ENCODE data around the gene ARMH1. TPM values are rescaled to one million over a fixed set of nuclear protein-coding genes. Genes with fewer than 3 reads are reported as not detected.
"Not testable (repeated sequence)": the region's sequence is repeated elsewhere in the genome, so short reads cannot be mapped to it uniquely, and the experiment has no call there.

ARMH1 gene
- total and polyA plus RNA-seq, 4 experiments from 2014 or later, result 26.0 to 74.5 (median 47.2) TPM

- Mint-ChIP-seq H3K4me3 (peak overlapping the region; percentile 92 to 98 (median 95)), H3K4me1 (peaks cover 5 to 26% (median 15%) of the 10 kb centered on the region in 4 donors), H3K27ac (peak overlapping the region in 6 of 7 donors; percentile 95 to 97 (median 96)), H3K9me3 (no peaks in the 10 kb centered on the region), H3K36me3 (peaks cover 0 to 2% of the 10 kb centered on the region in 2 donors), H3K27me3 (no peaks in the 10 kb centered on the region)
- H3K27ac ChIP-seq (ENCODE audit: low read depth, low read length), result peak overlapping the region; percentile 79
- intact Hi-C loops (cut with micrococcal nuclease), result no loop called here
- H3K36me3 ChIP-seq (ENCODE audit: insufficient read depth, low read length), result no peaks in the 10 kb centered on the region
- H3K9me3 ChIP-seq (ENCODE audit: control insufficient read depth in 1 of 2, low read length in 2 of 2), result no peaks in the 10 kb centered on the region
- H3K27me3 ChIP-seq (ENCODE audit: insufficient read depth, low read length), result no peaks in the 10 kb centered on the region
- CTCF ChIA-PET (ENCODE audit: partially characterized antibody), result interaction anchor here (1.3 to 2.2 kb wide), 3 partner anchors 9 to 25 kb away, joined by 3 to 11 read pairs (median 10); partner anchors contain the start of gene RNU5D-1
- peak overlapping the region; percentile 78 to 82 for H3K4me3 ChIP-seq (ENCODE audit: low read length in 2 of 2)
- DNase-seq, result no peak
- H3K4me1 ChIP-seq (ENCODE audit: insufficient read depth, low read length), result peaks cover 15% of the 10 kb centered on the region
- POLR2A ChIA-PET (ENCODE audit: partially characterized antibody), result interaction anchor here (1.9 to 2.4 kb wide), 4 partner anchors 10 to 60 kb away, joined by 6 to 25 read pairs (median 11); partner anchors contain the start of genes PLK3, RNU5D-1 and RPS8
Observed at GRCh38 chr1:44740179-44740617, 65.7 kb downstream of the ARMH1 start.

GRCh38 chr1:44743211-44743610 lies 68.7 kb downstream of the ARMH1 start:
- Mint-ChIP-seq H3K4me1 (peaks cover 9 to 32% (median 16%) of the 10 kb centered on the region in 4 donors), H3K27ac (peak overlapping the region in 1 of 7 donors; percentile 40), H3K4me3 (peak overlapping the region in 1 of 8 donors; percentile 18), H3K9me3 (no peaks in the 10 kb centered on the region), H3K27me3 (no peaks in the 10 kb centered on the region), H3K36me3 (peaks cover 0 to 2% of the 10 kb centered on the region in 2 donors)
- POLR2A ChIA-PET (ENCODE audit: partially characterized antibody), result interaction anchor here (0.6 to 2.1 kb wide), 4 partner anchors 12 to 36 kb away, joined by 3 to 8 read pairs (median 4); partner anchors contain the start of genes RNU5D-1 and RPS8
- H3K36me3 ChIP-seq (ENCODE audit: insufficient read depth, low read length), result no peaks in the 10 kb centered on the region
- no peaks in the 10 kb centered on the region for H3K27me3 ChIP-seq (ENCODE audit: insufficient read depth, low read length)
- intact Hi-C loops (cut with micrococcal nuclease), result no loop called here
- DNase-seq, result no peak
- H3K4me1 ChIP-seq (ENCODE audit: insufficient read depth, low read length), result peaks cover 21% of the 10 kb centered on the region
- no peak overlapping the region for H3K27ac ChIP-seq (ENCODE audit: low read depth, low read length)
- no peak overlapping the region for H3K4me3 ChIP-seq (ENCODE audit: low read length in 2 of 2)
- no peaks in the 10 kb centered on the region for H3K9me3 ChIP-seq (ENCODE audit: control insufficient read depth in 1 of 2, low read length in 2 of 2)
- CTCF ChIA-PET (ENCODE audit: partially characterized antibody), result interaction anchor here (0.5 to 4.9 kb wide), 5 partner anchors 12 to 566 kb away, joined by 3 to 20 read pairs (median 5); partner anchors contain the start of gene RNU5D-1

- no peak overlapping the region for H3K27ac ChIP-seq (ENCODE audit: low read depth, low read length)
- POLR2A ChIA-PET (ENCODE audit: partially characterized antibody), result interaction anchor here (0.6 to 2.1 kb wide), 3 partner anchors 16 to 238 kb away, joined by 3 to 8 read pairs (median 3); partner anchors contain the start of gene RNU5D-1
- H3K9me3 ChIP-seq (ENCODE audit: control insufficient read depth in 1 of 2, low read length in 2 of 2), result no peaks in the 10 kb centered on the region
- no peaks in the 10 kb centered on the region for H3K27me3 ChIP-seq (ENCODE audit: insufficient read depth, low read length)
- intact Hi-C loops (cut with micrococcal nuclease), result no loop called here
- H3K9me3 Mint-ChIP-seq, result no peaks in the 10 kb centered on the region
- no peak overlapping the region for H3K4me3 ChIP-seq (ENCODE audit: low read length in 2 of 2)
- H3K36me3 Mint-ChIP-seq, result no peaks in the 10 kb centered on the region
- no peaks in the 10 kb centered on the region for H3K27me3 Mint-ChIP-seq
- no peak overlapping the region for H3K4me3 Mint-ChIP-seq
- H3K4me1 ChIP-seq (ENCODE audit: insufficient read depth, low read length), result peaks cover 6% of the 10 kb centered on the region
- DNase-seq, result no peak
- peaks cover 0 to 10% (median 4%) of the 10 kb centered on the region in 4 donors for H3K4me1 Mint-ChIP-seq
- peak overlapping the region in 2 of 7 donors; percentile 26 to 57 for H3K27ac Mint-ChIP-seq
- CTCF ChIA-PET (ENCODE audit: partially characterized antibody), result interaction anchor here (1.1 to 4.9 kb wide), 3 partner anchors 16 to 38 kb away, joined by 3 to 20 read pairs (median 4); partner anchors contain the start of gene RNU5D-1
- H3K36me3 ChIP-seq (ENCODE audit: insufficient read depth, low read length), result no peaks in the 10 kb centered on the region
Observed at GRCh38 chr1:44747878-44748277, 73.4 kb downstream of the ARMH1 start.

DNA sequence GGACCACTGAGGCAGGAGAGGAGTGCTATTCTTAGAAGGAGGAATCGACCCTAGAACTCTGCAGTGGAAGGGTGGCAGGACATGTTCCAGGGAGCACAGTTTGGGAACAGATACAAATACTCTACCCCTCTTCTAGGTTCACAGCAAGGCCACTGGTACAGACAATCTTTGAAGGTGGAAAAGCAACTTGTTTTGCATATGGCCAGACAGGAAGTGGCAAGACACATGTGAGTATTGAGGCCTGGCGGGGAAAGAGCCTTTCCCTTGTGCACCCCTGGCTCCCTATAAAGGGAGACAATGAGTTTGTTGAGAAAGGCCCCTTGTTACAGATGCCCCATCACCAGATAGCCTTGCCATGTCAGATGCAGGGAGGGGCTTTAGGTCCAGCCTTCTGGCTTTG lies 82.9 kb downstream of the ARMH1 start:
- Mint-ChIP-seq H3K4me1 (peaks cover 0 to 4% (median 2%) of the 10 kb centered on the region in 4 donors), H3K4me3 (no peak overlapping the region), H3K36me3 (no peaks in the 10 kb centered on the region), H3K9me3 (no peaks in the 10 kb centered on the region), H3K27ac (peak overlapping the region in 1 of 7 donors; percentile 12), H3K27me3 (no peaks in the 10 kb centered on the region)
- Histone ChIP-seq H3K4me3 (ENCODE audit: low read length in 2 of 2) (no peak overlapping the region), H3K36me3 (ENCODE audit: insufficient read depth, low read length) (no peaks in the 10 kb centered on the region), H3K27ac (ENCODE audit: low read depth, low read length) (no peak overlapping the region), H3K27me3 (ENCODE audit: insufficient read depth, low read length) (no peaks in the 10 kb centered on the region), H3K4me1 (ENCODE audit: insufficient read depth, low read length) (no peaks in the 10 kb centered on the region), H3K9me3 (ENCODE audit: control insufficient read depth in 1 of 2, low read length in 2 of 2) (no peaks in the 10 kb centered on the region)
- ChIA-PET CTCF (ENCODE audit: partially characterized antibody) (no interaction called here), POLR2A (ENCODE audit: partially characterized antibody) (no interaction called here)
- intact Hi-C loops (cut with micrococcal nuclease), result no loop called here
- no peak for DNase-seq

DNA sequence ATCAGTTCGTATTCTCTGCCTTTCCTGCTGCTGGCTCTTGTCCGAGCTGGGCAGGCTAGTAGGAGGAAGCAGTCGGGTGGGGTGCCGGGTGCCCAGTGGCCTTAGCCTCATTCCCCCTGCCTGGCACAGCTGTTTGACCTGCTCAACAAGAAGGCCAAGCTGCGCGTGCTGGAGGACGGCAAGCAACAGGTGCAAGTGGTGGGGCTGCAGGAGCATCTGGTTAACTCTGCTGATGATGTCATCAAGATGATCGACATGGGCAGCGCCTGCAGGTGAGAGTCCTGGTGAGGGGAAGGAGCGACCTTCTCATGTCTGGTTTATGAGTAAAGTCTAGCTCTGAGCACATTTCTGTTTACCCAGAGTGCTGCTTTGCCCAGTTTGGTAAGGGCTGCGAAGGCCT lies 84.6 kb downstream of the ARMH1 start:
- no peaks in the 10 kb centered on the region for H3K9me3 Mint-ChIP-seq
- intact Hi-C loops (cut with micrococcal nuclease), result no loop called here
- no peaks in the 10 kb centered on the region for H3K4me1 ChIP-seq (ENCODE audit: insufficient read depth, low read length)
- no peaks in the 10 kb centered on the region for H3K36me3 Mint-ChIP-seq
- H3K4me3 ChIP-seq (ENCODE audit: low read length in 2 of 2), result no peak overlapping the region
- no peaks in the 10 kb centered on the region for H3K36me3 ChIP-seq (ENCODE audit: insufficient read depth, low read length)
- no peak overlapping the region for H3K4me3 Mint-ChIP-seq
- no peaks in the 10 kb centered on the region for H3K9me3 ChIP-seq (ENCODE audit: control insufficient read depth in 1 of 2, low read length in 2 of 2)
- ChIA-PET POLR2A (ENCODE audit: partially characterized antibody) (interaction anchor here (1.1 to 1.3 kb wide), 2 partner anchors 16 to 17 kb away, joined by 3 to 4 read pairs; partner anchors contain the start of gene RPS8), CTCF (ENCODE audit: partially characterized antibody) (interaction anchor here (0.7 kb wide), 1 partner anchor 9 kb away, joined by 3 read pairs; no protein-coding TSS in a partner anchor)
- no peaks in the 10 kb centered on the region for H3K27me3 ChIP-seq (ENCODE audit: insufficient read depth, low read length)
- DNase-seq, result no peak
- no peak overlapping the region for H3K27ac ChIP-seq (ENCODE audit: low read depth, low read length)
- H3K27ac Mint-ChIP-seq, result no peak overlapping the region
- H3K4me1 Mint-ChIP-seq, result peaks cover 0 to 4% (median 2%) of the 10 kb centered on the region in 4 donors
- H3K27me3 Mint-ChIP-seq, result no peaks in the 10 kb centered on the region

DNA sequence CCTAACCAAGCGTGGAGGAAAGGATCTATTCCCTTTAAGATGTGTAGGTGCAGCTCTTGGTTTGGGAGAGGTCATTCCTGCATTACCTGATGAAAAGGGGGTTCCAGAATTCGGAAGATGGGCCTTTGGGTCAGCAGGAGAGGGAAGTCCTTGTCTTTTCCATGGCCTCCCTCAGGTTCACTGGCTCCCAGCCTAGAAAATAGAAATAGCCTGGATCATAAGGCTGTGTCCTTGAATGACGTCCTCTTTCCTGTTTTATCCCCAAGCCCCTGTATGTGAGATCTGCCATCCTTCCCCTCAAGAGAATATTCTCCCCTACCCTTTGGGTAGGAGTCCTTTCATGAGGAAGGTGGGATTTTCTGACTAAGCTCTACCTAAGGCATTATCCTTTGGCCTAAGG lies 86.4 kb downstream of the ARMH1 start:
- CTCF ChIA-PET (ENCODE audit: partially characterized antibody), result no interaction called here
- H3K4me3 ChIP-seq (ENCODE audit: low read length in 2 of 2), result no peak overlapping the region
- Mint-ChIP-seq H3K27ac (no peak overlapping the region), H3K36me3 (no peaks in the 10 kb centered on the region), H3K27me3 (no peaks in the 10 kb centered on the region), H3K4me3 (no peak overlapping the region), H3K9me3 (no peaks in the 10 kb centered on the region), H3K4me1 (peaks cover 0 to 4% (median 2%) of the 10 kb centered on the region in 4 donors)
- POLR2A ChIA-PET (ENCODE audit: partially characterized antibody), result interaction anchor here (0.8 to 1.4 kb wide), 3 partner anchors 11 to 30 kb away, joined by 3 to 7 read pairs (median 3); partner anchors contain the start of gene RPS8
- H3K4me1 ChIP-seq (ENCODE audit: insufficient read depth, low read length), result no peaks in the 10 kb centered on the region
- H3K9me3 ChIP-seq (ENCODE audit: control insufficient read depth in 1 of 2, low read length in 2 of 2), result no peaks in the 10 kb centered on the region
- no peaks in the 10 kb centered on the region for H3K27me3 ChIP-seq (ENCODE audit: insufficient read depth, low read length)
- no peak for DNase-seq
- no peak overlapping the region for H3K27ac ChIP-seq (ENCODE audit: low read depth, low read length)
- no peaks in the 10 kb centered on the region for H3K36me3 ChIP-seq (ENCODE audit: insufficient read depth, low read length)
- intact Hi-C loops (cut with micrococcal nuclease), result no loop called here

- intact Hi-C loops (cut with micrococcal nuclease); H3K36me3 ChIP-seq (ENCODE audit: insufficient read depth, low read length); H3K4me3 ChIP-seq (ENCODE audit: low read length in 2 of 2); H3K4me3 Mint-ChIP-seq; H3K9me3 ChIP-seq (ENCODE audit: control insufficient read depth in 1 of 2, low read length in 2 of 2); H3K4me1 Mint-ChIP-seq; H3K36me3 Mint-ChIP-seq; DNase-seq; H3K27ac ChIP-seq (ENCODE audit: low read depth, low read length); H3K4me1 ChIP-seq (ENCODE audit: insufficient read depth, low read length); H3K9me3 Mint-ChIP-seq; H3K27me3 Mint-ChIP-seq; H3K27me3 ChIP-seq (ENCODE audit: insufficient read depth, low read length): not testable (repeated sequence)
- H3K27ac Mint-ChIP-seq, result peak overlapping the region in 1 of 7 donors; percentile 52
- CTCF ChIA-PET (ENCODE audit: partially characterized antibody), result interaction anchor here (1.1 kb wide), 1 partner anchor 67 kb away, joined by 3 read pairs; no protein-coding TSS in a partner anchor
- POLR2A ChIA-PET (ENCODE audit: partially characterized antibody), result interaction anchor here (1.0 to 2.8 kb wide), 4 partner anchors 9 to 54 kb away, joined by 3 to 16 read pairs (median 5); partner anchors contain the start of genes RNU5D-1 and RPS8
Observed at GRCh38 chr1:44766421-44766820, 91.9 kb downstream of the ARMH1 start.
